Activated T-helper 1 cell treated with anti-CD3 and anti-CD28 coated beads, Interleukin-2, amount 50 U/mL, for 16 hours (primary cell): ENCODE measurements around the gene GPR68.
"Not testable (repeated sequence)": the region's sequence is repeated elsewhere in the genome, so short reads cannot be mapped to it uniquely, and the experiment has no call there.

Source experiments
- DNase-seq, 2 donors: peaks; one replicate each; pipeline ENCODE4 v3.0.0-alpha.2; 2020; ENCODE audit warnings: low read depth in 1 of 2, low spot score in 1 of 2

The GPR68 gene

GRCh38 chr14:91230397-91231035, 14.0 kb downstream of the GPR68 start:
- DNase-seq: no peak

- no peak for DNase-seq
These were observed 14.7 kb downstream of the GPR68 start for GRCh38 chr14:91229743-91230200.

GRCh38 chr14:91229005-91229382, 15.5 kb downstream of the GPR68 start:
- DNase-seq: no peak

- DNase-seq: peak; percentile 40 to 75
These were observed 16.1 kb downstream of the GPR68 start for GRCh38 chr14:91228112-91229004.

- no peak for DNase-seq
These were observed 17.3 kb downstream of the GPR68 start for GRCh38 chr14:91227183-91227628.

GRCh38 chr14:91226360-91226759, 18.1 kb downstream of the GPR68 start:
- DNase-seq: not testable (repeated sequence)

- DNase-seq: no peak
These were observed 19.5 kb downstream of the GPR68 start for GRCh38 chr14:91225025-91225424.

GRCh38 chr14:91223028-91223783, 21.3 kb downstream of the GPR68 start:
- DNase-seq: no peak

- no peak for DNase-seq
These were observed 23.2 kb downstream of the GPR68 start for GRCh38 chr14:91221270-91221669.

- no peak for DNase-seq
These were observed 23.9 kb downstream of the GPR68 start for GRCh38 chr14:91220581-91221000.

- no peak for DNase-seq
These were observed 24.8 kb downstream of the GPR68 start for GRCh38 chr14:91219517-91220389.

- no peak for DNase-seq
These were observed 26.5 kb downstream of the GPR68 start for GRCh38 chr14:91218014-91218413.

- no peak for DNase-seq
These were observed 27.7 kb downstream of the GPR68 start for GRCh38 chr14:91216731-91217226.

- DNase-seq: no peak
These were observed 29.1 kb downstream of the GPR68 start for GRCh38 chr14:91215381-91215780.

GRCh38 chr14:91214306-91214705, 30.2 kb downstream of the GPR68 start:
- DNase-seq: no peak

GRCh38 chr14:91211017-91211416, 33.5 kb downstream of the GPR68 start:
- no peak for DNase-seq

GRCh38 chr14:91207008-91207407, 37.5 kb downstream of the GPR68 start:
- DNase-seq: no peak

GRCh38 chr14:91205459-91205858, 39.0 kb downstream of the GPR68 start:
- no peak for DNase-seq

- no peak for DNase-seq
These were observed 39.8 kb downstream of the GPR68 start for GRCh38 chr14:91204657-91205056.

GRCh38 chr14:91202234-91202974, 42.1 kb downstream of the GPR68 start:
- DNase-seq: no peak
